RWPE2 (cell line): Measurements from ENCODE around the gene GPR162.
"Not testable (repeated sequence)": the region's sequence is repeated elsewhere in the genome, so short reads cannot be mapped to it uniquely, and the experiment has no call there.

Experiments
- ATAC-seq: fragments of 200-7000 bp; cut with Tn5 transposase; 3 replicates; pipeline ENCODE4 v1.9.1; 2021; ENCODE audit warnings: low read depth
- DNase-seq: peaks from one replicate; pipeline ENCODE4 v3.0.0-alpha.2; 2020; ENCODE audit warnings: low spot score
- H3K27ac ChIP-seq: fragments of 450-650 bp; 2 replicates; pipeline ENCODE4 v1.5.1; 2017; ENCODE audit warnings: mild to moderate bottlenecking; ENCODE audit not compliant: poor library complexity, severe bottlenecking
- H3K27me3 ChIP-seq: fragments of 250-450 bp; sonication (Bioruptor Pico); 2 replicates; pipeline ENCODE4 v1.5.1; 2021; ENCODE audit warnings: mild to moderate bottlenecking, moderate library complexity; ENCODE audit not compliant: insufficient read depth, poor library complexity, severe bottlenecking
- H3K36me3 ChIP-seq: fragments of 250-450 bp; sonication (Bioruptor Pico); 2 replicates; pipeline ENCODE4 v1.5.1; 2020; ENCODE audit warnings: low read depth, mild to moderate bottlenecking, moderate library complexity
- H3K4me1 ChIP-seq: fragments of 250-450 bp; sonication (Bioruptor Pico); 2 replicates; pipeline ENCODE4 v1.5.1; 2021; ENCODE audit warnings: mild to moderate bottlenecking, moderate library complexity; ENCODE audit not compliant: insufficient read depth, poor library complexity, severe bottlenecking
- H3K4me3 ChIP-seq: fragments of 250-450 bp; sonication (Bioruptor Pico); 2 replicates; pipeline ENCODE4 v1.5.1; 2021; ENCODE audit warnings: mild to moderate bottlenecking, moderate library complexity; ENCODE audit not compliant: severe bottlenecking
- H3K9me3 ChIP-seq: fragments of 250-450 bp; sonication (Bioruptor Pico); 2 replicates; pipeline ENCODE4 v1.5.1; 2021; ENCODE audit warnings: mild to moderate bottlenecking, moderate library complexity; ENCODE audit not compliant: severe bottlenecking
- CTCF ChIP-seq: fragments of 450-650 bp; IDR thresholded peaks from one replicate; pipeline ENCODE4 v1.5.1; 2017; ENCODE audit warnings: mild to moderate bottlenecking, moderate library complexity; ENCODE audit not compliant: poor library complexity, severe bottlenecking

The GPR162 gene

GRCh38 chr12:6869049-6870021 lies 47.7 kb downstream of the GPR162 start:
- Histone ChIP-seq H3K36me3 (peaks cover 45% of the 10 kb centered on the region), H3K9me3 (no peaks in the 10 kb centered on the region), H3K4me1 (peaks cover 6% of the 10 kb centered on the region), H3K4me3 (peak overlapping the region; percentile 97), H3K27ac (peak overlapping the region; percentile 88), H3K27me3 (no peaks in the 10 kb centered on the region)
- ATAC-seq (no peak), DNase-seq (no peak)
- TF ChIP-seq CTCF: peak; percentile 91

- H3K4me3 ChIP-seq, H3K9me3 ChIP-seq, H3K27me3 ChIP-seq, H3K4me1 ChIP-seq, ATAC-seq, DNase-seq: not testable (repeated sequence)
- H3K36me3 ChIP-seq: peaks cover 37% of the 10 kb centered on the region
- peak overlapping the region; percentile 88 for H3K27ac ChIP-seq
Measured at GRCh38 chr12:6870304-6870703, 48.7 kb downstream of the GPR162 start.

GRCh38 chr12:6871052-6871957 lies 49.7 kb downstream of the GPR162 start:
- H3K36me3 ChIP-seq: peaks cover 31% of the 10 kb centered on the region
- no peak for TF ChIP-seq CTCF
- H3K27me3 ChIP-seq: no peaks in the 10 kb centered on the region
- H3K27ac ChIP-seq: peak overlapping the region; percentile 88
- peak; percentile 63 for ATAC-seq
- peak; percentile 81 for DNase-seq
- H3K4me1 ChIP-seq: peaks cover 6% of the 10 kb centered on the region
- no peaks in the 10 kb centered on the region for H3K9me3 ChIP-seq
- H3K4me3 ChIP-seq: peak overlapping the region; percentile 49

GRCh38 chr12:6872073-6873048 lies 50.7 kb downstream of the GPR162 start:
- Histone ChIP-seq H3K9me3 (no peaks in the 10 kb centered on the region), H3K4me1 (peaks cover 6% of the 10 kb centered on the region), H3K27ac (peak overlapping the region; percentile 88), H3K27me3 (no peaks in the 10 kb centered on the region), H3K4me3 (peak overlapping the region; percentile 49), H3K36me3 (peaks cover 31% of the 10 kb centered on the region)
- DNase-seq (peak; percentile 80), ATAC-seq (peak; percentile 25)
- peak; percentile 98 for TF ChIP-seq CTCF
